Neural cell (in vitro differentiated cells): ENCODE data around the gene MRPS22.

Source experiments
- CTCF ChIP-seq: fragments of 450-650 bp; IDR thresholded peaks from 2 replicates; pipeline ENCODE4 v1.5.1; 2014; ENCODE audit warnings: antibody characterized with exemption, mild to moderate bottlenecking, moderate library complexity; ENCODE audit not compliant: poor library complexity, severe bottlenecking
- SMC3 ChIP-seq: fragments of 450-650 bp; conservative IDR thresholded peaks from 2 replicates; pipeline ENCODE4 v1.6.1; 2014; ENCODE audit warnings: antibody characterized with exemption, mild to moderate bottlenecking, moderate library complexity; ENCODE audit not compliant: poor library complexity

GRCh38 chr3:139355891-139356290 is 12.1 kb downstream of the MRPS22 start:
- TF ChIP-seq CTCF (no peak), SMC3 (no peak)
